NCI-H2029 (cell line): ENCODE data around the gene TMEM164.
"Not testable (repeated sequence)": the region's sequence is repeated elsewhere in the genome, so short reads cannot be mapped to it uniquely, and the experiment has no call there.

Source experiments
- DNase-seq: peaks from one replicate; lab custom pipeline; 2025; lab: John Stamatoyannopoulos, UW

TMEM164 gene

GRCh38 chrX:110002300-110003166, at the start of gene TMEM164:
TMEM164 (plus strand) TSS chrX:110003114; CDS start chrX:110003775, 661 bp downstream.
- peak; percentile 69 for DNase-seq

GRCh38 chrX:109954333-109954732, 48.6 kb upstream of the TMEM164 start:
- no peak for DNase-seq

- no peak for DNase-seq
These were observed 48.0 kb upstream of the TMEM164 start for GRCh38 chrX:109954955-109955354.

- DNase-seq = no peak
These were observed 44.6 kb upstream of the TMEM164 start for GRCh38 chrX:109958266-109958665.

GRCh38 chrX:109959356-109959871, 43.5 kb upstream of the TMEM164 start:
- DNase-seq = no peak

- no peak for DNase-seq
These were observed 38.5 kb upstream of the TMEM164 start for GRCh38 chrX:109964390-109964789.

GRCh38 chrX:109966246-109966645, 36.7 kb upstream of the TMEM164 start:
- DNase-seq = no peak

- DNase-seq = no peak
These were observed 35.8 kb upstream of the TMEM164 start for GRCh38 chrX:109967156-109967555.

GRCh38 chrX:109970841-109971240, 32.1 kb upstream of the TMEM164 start:
- DNase-seq = not testable (repeated sequence)

- DNase-seq = no peak
These were observed 27.8 kb upstream of the TMEM164 start for GRCh38 chrX:109974906-109975655.

- not testable (repeated sequence) for DNase-seq
These were observed 17.7 kb upstream of the TMEM164 start for GRCh38 chrX:109985210-109985609.

GRCh38 chrX:109987884-109988283, 15.0 kb upstream of the TMEM164 start:
- DNase-seq = no peak

GRCh38 chrX:109990582-109991276, 12.2 kb upstream of the TMEM164 start:
- DNase-seq = no peak

GRCh38 chrX:109992203-109992602, 10.7 kb upstream of the TMEM164 start:
- no peak for DNase-seq

GRCh38 chrX:109995155-109995554, 7.8 kb upstream of the TMEM164 start:
- DNase-seq = no peak

GRCh38 chrX:109997786-109998452, 5.0 kb upstream of the TMEM164 start:
- DNase-seq = no peak

- DNase-seq = no peak
These were observed 2.9 kb upstream of the TMEM164 start for GRCh38 chrX:110000000-110000399.

GRCh38 chrX:110000847-110001713, 1.8 kb upstream of the TMEM164 start:
- DNase-seq = no peak

GRCh38 chrX:110001740-110002299, 1.1 kb upstream of the TMEM164 start:
- no peak for DNase-seq
